ENCODE measurements around the gene TDRD3. TPM values are rescaled to one million over a fixed set of nuclear protein-coding genes. Genes with fewer than 3 reads are reported as not detected.

TDRD3 gene
- total and polyA plus RNA-seq, 5 donors: 14.8 to 59.0 (median 50.7) TPM

GRCh38 chr13:60418954-60419353 is 21.9 kb downstream of the TDRD3 start:
- Histone ChIP-seq H3K4me1 (ENCODE audit: control insufficient read depth, insufficient read depth, low read length) (peaks cover 2% of the 10 kb centered on the region), H3K27ac (ENCODE audit: low read length) (no peak overlapping the region), H3K27me3 (ENCODE audit: control insufficient read depth, insufficient read depth) (no peaks in the 10 kb centered on the region), H3K4me3 (ENCODE audit: low read length) (no peak overlapping the region), H3K9me3 (ENCODE audit: control insufficient read depth, low read length) (no peaks in the 10 kb centered on the region)
- ATAC-seq (no peak), DNase-seq (no peak)
- WGBS: 73% methylated on average over 2 of the region's 2 CpGs
- intact Hi-C loops (cut with DNase I): no loop called here

- H3K27me3 ChIP-seq (ENCODE audit: control insufficient read depth, insufficient read depth): no peaks in the 10 kb centered on the region
- WGBS: 82% methylated on average over 4 of the region's 4 CpGs
- no peak overlapping the region for H3K27ac ChIP-seq (ENCODE audit: low read length)
- H3K9me3 ChIP-seq (ENCODE audit: control insufficient read depth, low read length): no peaks in the 10 kb centered on the region
- DNase-seq: no peak
- intact Hi-C loops (cut with DNase I): no loop called here
- H3K4me1 ChIP-seq (ENCODE audit: control insufficient read depth, insufficient read depth, low read length): peaks cover 2% of the 10 kb centered on the region
- no peak overlapping the region for H3K4me3 ChIP-seq (ENCODE audit: low read length)
- no peak for ATAC-seq
Observed at GRCh38 chr13:60425332-60425731, 28.3 kb downstream of the TDRD3 start.

DNA sequence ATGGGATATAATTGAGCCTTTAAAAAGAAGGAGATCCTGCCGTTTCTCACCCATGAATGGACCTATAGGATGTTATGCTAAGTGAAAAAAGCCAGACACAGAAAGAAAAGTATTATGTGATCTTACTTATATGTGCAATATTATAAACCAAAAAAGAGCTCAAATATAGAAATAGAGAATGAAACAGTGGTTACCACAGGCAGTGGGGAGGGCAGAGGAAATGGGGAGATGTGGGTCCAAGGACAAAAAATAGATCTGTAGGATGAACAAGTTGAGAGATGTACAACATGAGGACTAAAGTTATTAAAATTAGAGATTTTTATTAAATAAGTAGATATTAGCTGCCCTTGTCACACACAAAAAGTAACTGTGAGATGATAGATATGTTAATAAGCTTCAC is 29.1 kb downstream of the TDRD3 start:
- ATAC-seq (no peak), DNase-seq (no peak)
- intact Hi-C loops (cut with DNase I): no loop called here
- Histone ChIP-seq H3K9me3 (ENCODE audit: control insufficient read depth, low read length) (no peaks in the 10 kb centered on the region), H3K4me3 (ENCODE audit: low read length) (no peak overlapping the region), H3K27ac (ENCODE audit: low read length) (no peak overlapping the region), H3K27me3 (ENCODE audit: control insufficient read depth, insufficient read depth) (no peaks in the 10 kb centered on the region), H3K4me1 (ENCODE audit: control insufficient read depth, insufficient read depth, low read length) (peaks cover 2% of the 10 kb centered on the region)
- WGBS: 81% methylated on average over 1 of the region's 1 CpG

DNA sequence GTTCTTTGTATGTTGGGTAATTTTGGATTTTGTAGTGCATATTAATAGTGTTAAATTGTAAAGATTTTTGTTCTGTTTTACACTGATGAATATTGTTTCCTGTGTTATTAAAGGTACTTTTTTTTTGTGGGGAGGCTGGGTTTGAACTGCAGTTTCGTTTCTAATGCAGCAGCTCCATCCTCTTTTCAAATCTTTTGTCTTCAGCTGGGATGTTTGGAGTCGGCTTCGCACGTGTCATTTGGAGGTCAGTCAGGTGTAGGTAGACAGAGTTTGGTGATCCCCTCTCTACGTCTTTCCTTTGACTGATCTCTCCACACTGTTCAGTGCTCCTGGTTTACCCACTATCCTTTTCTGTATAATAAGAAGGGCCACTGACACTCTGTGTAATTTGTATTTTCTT is 30.3 kb downstream of the TDRD3 start:
- Histone ChIP-seq H3K4me3 (ENCODE audit: low read length) (no peak overlapping the region), H3K4me1 (ENCODE audit: control insufficient read depth, insufficient read depth, low read length) (no peaks in the 10 kb centered on the region), H3K27ac (ENCODE audit: low read length) (no peak overlapping the region), H3K9me3 (ENCODE audit: control insufficient read depth, low read length) (no peaks in the 10 kb centered on the region), H3K27me3 (ENCODE audit: control insufficient read depth, insufficient read depth) (no peaks in the 10 kb centered on the region)
- DNase-seq: no peak
- intact Hi-C loops (cut with DNase I): no loop called here
- no peak for ATAC-seq
- 82% methylated on average over 5 of the region's 5 CpGs for WGBS

GRCh38 chr13:60431108-60431700 is 34.2 kb downstream of the TDRD3 start:
- H3K4me3 ChIP-seq (ENCODE audit: low read length): no peak overlapping the region
- DNase-seq (no peak), ATAC-seq (peak; percentile 66 to 72)
- intact Hi-C loops (cut with DNase I): loop anchor here in 1 of 4 donors (10.0 kb wide), 1 partner anchor 426 kb away; no protein-coding TSS in a partner anchor
- H3K4me1 ChIP-seq (ENCODE audit: control insufficient read depth, insufficient read depth, low read length): no peaks in the 10 kb centered on the region
- no peak overlapping the region for H3K27ac ChIP-seq (ENCODE audit: low read length)
- no peaks in the 10 kb centered on the region for H3K27me3 ChIP-seq (ENCODE audit: control insufficient read depth, insufficient read depth)
- H3K9me3 ChIP-seq (ENCODE audit: control insufficient read depth, low read length): no peaks in the 10 kb centered on the region

DNA sequence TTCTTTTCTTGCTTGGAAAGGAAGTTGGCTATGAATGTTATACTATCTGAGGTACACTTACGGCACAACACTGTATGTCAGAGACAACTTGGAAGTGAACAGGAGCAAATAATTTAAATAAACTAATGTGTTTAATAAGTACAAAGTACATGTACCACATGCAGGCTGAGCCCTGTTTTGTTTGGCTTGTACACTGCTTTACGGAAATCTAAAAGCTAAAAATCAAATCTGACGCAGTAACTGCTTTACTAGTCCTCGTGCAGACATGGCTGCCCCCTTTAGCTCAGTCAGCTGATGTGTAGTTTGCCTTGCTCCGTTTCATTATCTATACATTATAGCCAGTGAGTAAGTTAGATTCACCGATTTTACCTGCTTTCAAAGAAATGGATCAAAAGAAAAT is 36.5 kb downstream of the TDRD3 start:
- intact Hi-C loops (cut with DNase I): loop anchor here in 1 of 4 donors (10.0 kb wide), 1 partner anchor 429 kb away; no protein-coding TSS in a partner anchor
- ATAC-seq: peak in 1 of 2 donors; percentile 43
- WGBS: 83% methylated on average over 6 of the region's 6 CpGs
- no peak for DNase-seq
- Histone ChIP-seq H3K27me3 (ENCODE audit: control insufficient read depth, insufficient read depth) (no peaks in the 10 kb centered on the region), H3K4me1 (ENCODE audit: control insufficient read depth, insufficient read depth, low read length) (no peaks in the 10 kb centered on the region), H3K9me3 (ENCODE audit: control insufficient read depth, low read length) (no peaks in the 10 kb centered on the region), H3K27ac (ENCODE audit: low read length) (no peak overlapping the region), H3K4me3 (ENCODE audit: low read length) (no peak overlapping the region)

GRCh38 chr13:60435762-60436374 is 38.8 kb downstream of the TDRD3 start:
- 97% methylated on average over 2 of the region's 2 CpGs for WGBS
- H3K4me1 ChIP-seq (ENCODE audit: control insufficient read depth, insufficient read depth, low read length): no peaks in the 10 kb centered on the region
- no peaks in the 10 kb centered on the region for H3K27me3 ChIP-seq (ENCODE audit: control insufficient read depth, insufficient read depth)

GRCh38 chr13:60439201-60439600 is 42.2 kb downstream of the TDRD3 start:
- Histone ChIP-seq H3K4me1 (ENCODE audit: control insufficient read depth, insufficient read depth, low read length) (no peaks in the 10 kb centered on the region), H3K27me3 (ENCODE audit: control insufficient read depth, insufficient read depth) (no peaks in the 10 kb centered on the region), H3K27ac (ENCODE audit: low read length) (no peak overlapping the region), H3K4me3 (ENCODE audit: low read length) (no peak overlapping the region), H3K9me3 (ENCODE audit: control insufficient read depth, low read length) (no peaks in the 10 kb centered on the region)
- ATAC-seq (no peak), DNase-seq (no peak)
- intact Hi-C loops (cut with DNase I): loop anchor here in 1 of 4 donors (10.0 kb wide), 1 partner anchor 434 kb away; no protein-coding TSS in a partner anchor
- 86% methylated on average over 2 of the region's 2 CpGs for WGBS

More at GRCh38 chr13:60435762-60436374, 38.8 kb downstream of the TDRD3 start:
- Histone ChIP-seq H3K9me3 (ENCODE audit: control insufficient read depth, low read length) (no peaks in the 10 kb centered on the region), H3K4me3 (ENCODE audit: low read length) (no peak overlapping the region), H3K27ac (ENCODE audit: low read length) (no peak overlapping the region)
- ATAC-seq: no peak
- intact Hi-C loops (cut with DNase I): loop anchor here in 1 of 4 donors (10.0 kb wide), 1 partner anchor 431 kb away; no protein-coding TSS in a partner anchor
- DNase-seq: no peak

DNA sequence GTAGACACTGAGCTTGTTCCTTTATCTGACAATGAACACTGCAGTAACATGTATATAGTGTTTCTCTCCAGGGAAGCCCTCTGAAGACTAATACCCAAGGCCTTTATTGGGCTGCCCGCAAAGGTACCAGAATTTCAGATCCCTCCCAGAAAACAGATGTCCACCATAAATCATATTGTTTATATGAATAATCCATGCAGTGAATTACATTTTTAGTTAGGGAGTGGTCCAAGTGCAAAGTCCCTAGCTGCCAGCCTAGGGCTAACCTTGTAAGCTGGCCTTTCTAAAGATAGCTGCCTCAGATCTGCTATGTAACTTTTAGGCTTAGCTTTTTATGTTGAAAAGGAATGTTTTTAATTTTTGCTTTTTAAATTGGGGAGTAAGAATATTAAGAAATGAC is 44.7 kb downstream of the TDRD3 start:
- H3K4me3 ChIP-seq (ENCODE audit: low read length): no peak overlapping the region
- H3K27ac ChIP-seq (ENCODE audit: low read length): no peak overlapping the region
- intact Hi-C loops (cut with DNase I): no loop called here
- ATAC-seq: no peak
- 98% methylated on average over 1 of the region's 1 CpG for WGBS
- H3K27me3 ChIP-seq (ENCODE audit: control insufficient read depth, insufficient read depth): no peaks in the 10 kb centered on the region
- no peak for DNase-seq
- no peaks in the 10 kb centered on the region for H3K4me1 ChIP-seq (ENCODE audit: control insufficient read depth, insufficient read depth, low read length)
- H3K9me3 ChIP-seq (ENCODE audit: control insufficient read depth, low read length): no peaks in the 10 kb centered on the region

DNA sequence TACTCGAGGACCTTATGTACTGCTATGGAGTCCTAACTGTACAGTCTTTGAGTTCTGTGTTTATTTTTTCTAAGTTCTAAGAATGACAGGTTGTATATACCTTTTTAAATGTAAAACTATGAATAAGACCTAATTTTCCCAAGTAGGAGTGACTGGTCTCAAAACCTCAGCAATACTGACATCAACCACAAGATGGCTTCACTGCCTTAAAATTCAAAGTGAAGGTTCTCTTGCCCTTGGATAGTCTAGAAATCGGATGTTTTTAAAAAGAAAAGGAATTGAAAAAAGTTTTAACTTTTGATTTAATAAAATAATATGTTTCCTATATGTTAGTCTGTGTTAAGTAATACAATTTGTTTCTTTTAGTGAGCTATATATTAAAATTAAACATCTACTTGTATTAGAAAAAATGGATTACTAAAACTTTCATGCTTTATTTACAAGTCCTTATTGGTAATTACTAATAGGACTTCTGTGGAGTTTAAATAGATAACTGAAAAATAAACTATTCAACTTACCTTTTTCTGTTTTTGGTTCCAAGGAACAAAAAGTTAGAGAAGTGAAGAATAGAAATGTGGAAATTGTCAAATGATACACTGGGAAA is 52.0 kb downstream of the TDRD3 start:
- no peak overlapping the region for H3K4me3 ChIP-seq (ENCODE audit: low read length)
- intact Hi-C loops (cut with DNase I): no loop called here
- no peak overlapping the region for H3K27ac ChIP-seq (ENCODE audit: low read length)
- no peaks in the 10 kb centered on the region for H3K4me1 ChIP-seq (ENCODE audit: control insufficient read depth, insufficient read depth, low read length)
- no peaks in the 10 kb centered on the region for H3K27me3 ChIP-seq (ENCODE audit: control insufficient read depth, insufficient read depth)
- ATAC-seq (peak in 1 of 2 donors; percentile 56), DNase-seq (no peak)
- WGBS: 25% methylated on average over 2 of the region's 2 CpGs
- H3K9me3 ChIP-seq (ENCODE audit: control insufficient read depth, low read length): no peaks in the 10 kb centered on the region

DNA sequence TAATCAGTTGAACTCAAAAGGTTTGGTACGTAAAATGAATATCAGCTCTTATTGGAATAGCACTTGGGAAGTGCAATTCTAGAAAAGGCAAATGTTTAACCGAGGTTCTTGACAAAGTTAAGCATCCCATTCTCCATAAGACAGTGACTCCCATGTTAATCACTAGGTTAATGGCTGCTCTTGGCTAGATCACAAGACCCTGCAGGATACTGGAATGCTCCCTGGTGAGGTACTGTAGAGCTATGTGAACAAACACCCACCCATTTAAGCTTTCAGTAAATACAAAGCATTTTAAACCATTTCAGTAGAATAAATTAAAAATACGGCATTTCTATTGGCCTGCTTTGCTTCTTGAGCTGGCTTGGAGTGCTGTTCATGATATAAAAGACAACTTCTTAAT is 56.5 kb downstream of the TDRD3 start:
- Histone ChIP-seq H3K9me3 (ENCODE audit: control insufficient read depth, low read length) (no peaks in the 10 kb centered on the region), H3K4me1 (ENCODE audit: control insufficient read depth, insufficient read depth, low read length) (no peaks in the 10 kb centered on the region), H3K27ac (ENCODE audit: low read length) (no peak overlapping the region), H3K4me3 (ENCODE audit: low read length) (no peak overlapping the region), H3K27me3 (ENCODE audit: control insufficient read depth, insufficient read depth) (no peaks in the 10 kb centered on the region)
- 89% methylated on average over 3 of the region's 3 CpGs for WGBS
- DNase-seq (no peak), ATAC-seq (no peak)
- intact Hi-C loops (cut with DNase I): no loop called here
